WERI-Rb-1 (cell line): ENCODE data around the gene PML.

Source experiments
- DNase-seq: peaks from one replicate; pipeline ENCODE4 v3.0.0-alpha.2; 2020
- H3K27ac ChIP-seq: fragments of 250-450 bp; sonication (Bioruptor Pico); 2 replicates; pipeline ENCODE4 v1.5.1; 2020; ENCODE audit warnings: mild to moderate bottlenecking, moderate library complexity
- H3K27me3 ChIP-seq: fragments of 250-450 bp; sonication (Bioruptor Pico); 2 replicates; pipeline ENCODE4 v1.5.1; 2021; ENCODE audit warnings: mild to moderate bottlenecking, low read depth, moderate library complexity; ENCODE audit not compliant: insufficient read depth, severe bottlenecking
- H3K36me3 ChIP-seq: fragments of 250-450 bp; sonication (Bioruptor Pico); 2 replicates; pipeline ENCODE4 v1.5.1; 2020; ENCODE audit warnings: mild to moderate bottlenecking, moderate library complexity
- H3K4me3 ChIP-seq: 2 replicates; pipeline ENCODE4 v1.5.1; 2011; ENCODE audit warnings: low read depth, mild to moderate bottlenecking, control low read depth, low read length
- H3K9me3 ChIP-seq: fragments of 250-450 bp; sonication (Bioruptor Pico); 2 replicates; pipeline ENCODE4 v1.5.1; 2021; ENCODE audit warnings: mild to moderate bottlenecking, moderate library complexity; ENCODE audit not compliant: severe bottlenecking
- CTCF ChIP-seq: IDR thresholded peaks from 2 replicates; pipeline ENCODE4 v1.5.1; 2011; ENCODE audit warnings: low read depth, mild to moderate bottlenecking, control low read depth, inconsistent platforms, low read length

PML gene

DNA sequence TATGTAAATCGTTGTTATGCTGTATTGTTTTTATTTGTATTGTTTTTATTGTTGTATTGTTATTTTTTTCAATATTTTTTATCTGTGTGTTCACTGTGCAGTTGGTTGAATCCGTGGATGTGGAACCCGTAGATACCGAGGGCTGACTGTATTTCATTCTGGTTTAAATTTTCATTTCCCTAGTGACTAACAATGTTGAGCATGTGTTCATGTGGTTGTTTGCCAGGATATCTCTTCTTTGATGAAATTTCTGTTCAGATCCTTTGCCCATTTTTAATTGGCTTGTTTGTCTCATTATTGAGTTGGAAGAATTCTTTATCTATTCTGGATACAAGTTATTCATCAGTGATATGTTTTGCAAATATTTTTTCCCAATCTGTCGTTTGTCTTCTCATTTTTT lies 32.1 kb upstream of the PML start:
- TF ChIP-seq CTCF = no peak
- H3K9me3 ChIP-seq = no peaks in the 10 kb centered on the region
- H3K27ac ChIP-seq = no peak overlapping the region
- H3K36me3 ChIP-seq = no peaks in the 10 kb centered on the region
- H3K27me3 ChIP-seq = no peaks in the 10 kb centered on the region
- H3K4me3 ChIP-seq = no peak overlapping the region
- no peak for DNase-seq

DNA sequence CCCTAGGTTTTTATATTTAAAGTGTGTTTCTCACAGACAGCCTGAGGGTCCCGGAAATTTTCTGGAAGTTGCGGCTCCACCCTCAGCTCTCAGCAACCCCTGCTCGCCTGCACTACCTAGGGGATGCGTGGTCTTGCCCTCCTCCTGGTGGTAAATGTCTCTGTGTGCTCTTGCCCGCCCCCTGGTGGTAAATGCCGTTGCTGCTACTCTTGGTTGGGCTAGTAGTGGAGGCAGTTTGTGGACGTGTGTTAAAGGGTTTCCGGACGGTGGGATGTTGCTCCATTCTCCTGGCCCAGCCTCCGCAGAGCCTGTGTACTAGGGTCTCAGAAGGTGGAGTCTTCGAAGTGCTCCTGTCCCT lies 29.8 kb upstream of the PML start:
- Histone ChIP-seq H3K36me3 (no peaks in the 10 kb centered on the region), H3K4me3 (no peak overlapping the region), H3K9me3 (no peaks in the 10 kb centered on the region), H3K27ac (peak overlapping the region; percentile 59), H3K27me3 (no peaks in the 10 kb centered on the region)
- peak; percentile 87 for DNase-seq
- TF ChIP-seq CTCF = peak; percentile 95

GRCh38 chr15:73965094-73965757 lies 29.3 kb upstream of the PML start:
- no peak for TF ChIP-seq CTCF
- DNase-seq = no peak
- no peaks in the 10 kb centered on the region for H3K9me3 ChIP-seq
- H3K27me3 ChIP-seq = no peaks in the 10 kb centered on the region
- H3K27ac ChIP-seq = peak overlapping the region; percentile 59
- no peaks in the 10 kb centered on the region for H3K36me3 ChIP-seq
- H3K4me3 ChIP-seq = no peak overlapping the region

DNA sequence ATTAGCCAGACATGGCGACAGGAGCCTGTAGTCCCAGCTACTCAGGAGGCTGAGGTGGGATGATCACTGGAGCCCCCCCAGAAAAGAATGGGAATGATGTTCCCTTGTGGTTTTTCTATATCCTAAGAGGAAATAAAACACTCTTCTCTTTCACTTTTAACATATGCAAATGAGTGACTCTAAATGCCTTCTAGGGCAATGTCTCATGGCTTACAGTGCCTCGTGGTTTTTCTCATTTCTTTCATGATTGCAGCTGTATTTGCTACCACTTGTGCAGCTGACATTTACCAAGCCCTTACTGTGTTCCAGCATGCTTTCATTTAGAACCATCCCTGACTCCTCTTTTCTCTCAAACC lies 28.8 kb upstream of the PML start:
- Histone ChIP-seq H3K36me3 (no peaks in the 10 kb centered on the region), H3K27me3 (no peaks in the 10 kb centered on the region), H3K4me3 (no peak overlapping the region), H3K9me3 (no peaks in the 10 kb centered on the region), H3K27ac (no peak overlapping the region)
- TF ChIP-seq CTCF = no peak
- DNase-seq = no peak

- TF ChIP-seq CTCF = no peak
- DNase-seq = no peak
- H3K4me3 ChIP-seq = no peak overlapping the region
Observed at GRCh38 chr15:73968461-73968860, 26.1 kb upstream of the PML start.

DNA sequence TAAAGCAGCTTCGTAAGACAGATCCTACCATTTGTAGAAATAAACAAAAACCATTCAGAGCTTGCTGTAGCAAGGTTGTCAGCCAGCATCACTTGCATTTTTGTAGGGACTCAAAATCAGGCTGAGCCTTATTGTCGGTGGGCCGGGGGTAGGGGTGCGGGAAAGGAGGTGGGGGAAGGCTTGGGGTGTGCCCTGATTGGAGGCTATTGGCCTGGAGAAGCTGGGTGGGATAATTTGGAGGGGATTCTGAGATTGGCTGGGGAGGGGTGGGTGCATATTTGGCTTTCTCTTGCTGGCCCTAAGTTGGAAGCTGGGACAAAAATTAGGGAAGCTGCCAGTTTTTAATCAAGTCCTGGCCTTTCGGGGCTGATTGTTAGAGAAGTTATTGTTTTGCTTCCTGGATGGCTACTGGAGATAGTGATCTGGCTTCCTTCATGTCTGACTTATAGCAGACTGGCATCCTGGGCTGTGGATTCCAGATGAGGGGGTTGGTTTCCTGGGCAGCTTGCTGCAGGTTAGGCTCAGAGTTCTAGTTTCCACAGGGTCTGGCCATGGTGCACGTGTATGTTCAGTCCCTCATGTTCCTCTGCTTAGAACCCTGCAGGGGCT lies 25.3 kb upstream of the PML start:
- Histone ChIP-seq H3K27ac (no peak overlapping the region), H3K4me3 (no peak overlapping the region), H3K9me3 (no peaks in the 10 kb centered on the region), H3K27me3 (no peaks in the 10 kb centered on the region), H3K36me3 (no peaks in the 10 kb centered on the region)
- DNase-seq = no peak
- TF ChIP-seq CTCF = no peak

More at GRCh38 chr15:73968461-73968860, 26.1 kb upstream of the PML start:
- Histone ChIP-seq H3K27me3 (no peaks in the 10 kb centered on the region), H3K27ac (no peak overlapping the region), H3K9me3 (no peaks in the 10 kb centered on the region), H3K36me3 (no peaks in the 10 kb centered on the region)
